Germinal center (tissue), 1 donor: ENCODE measurements around the gene BRINP1.

ENCODE experiments used
- DNase-seq: peaks from one replicate; pipeline ENCODE4 v3.0.0; 2012; ENCODE audit warnings: mixed read lengths, low spot score

BRINP1 gene

GRCh38 chr9:119368681-119369581, at the start of gene BRINP1:
Gene BRINP1 (minus strand): TSS chr9:119369435. CDS start chr9:119313355, 56,080 bp downstream.
- DNase-seq = no peak

- DNase-seq = no peak
Measured at GRCh38 chr9:119418721-119419120, 49.5 kb upstream of the BRINP1 start.

GRCh38 chr9:119416793-119417192, 47.6 kb upstream of the BRINP1 start:
- no peak for DNase-seq

GRCh38 chr9:119412399-119412798, 43.2 kb upstream of the BRINP1 start:
- DNase-seq = no peak

GRCh38 chr9:119409552-119409951, 40.3 kb upstream of the BRINP1 start:
- DNase-seq = no peak

- DNase-seq = no peak
Measured at GRCh38 chr9:119400606-119401005, 31.4 kb upstream of the BRINP1 start.

- DNase-seq = no peak
Measured at GRCh38 chr9:119398350-119398749, 29.1 kb upstream of the BRINP1 start.

GRCh38 chr9:119391878-119392277, 22.6 kb upstream of the BRINP1 start:
- DNase-seq = no peak

- DNase-seq = no peak
Measured at GRCh38 chr9:119375892-119376291, 6.7 kb upstream of the BRINP1 start.

GRCh38 chr9:119372951-119373350, 3.7 kb upstream of the BRINP1 start:
- DNase-seq = no peak

- no peak for DNase-seq
Measured at GRCh38 chr9:119370816-119371215, 1.6 kb upstream of the BRINP1 start.

GRCh38 chr9:119369680-119370366, 588 bp upstream of the BRINP1 start:
- no peak for DNase-seq

GRCh38 chr9:119368179-119368578, 1.1 kb downstream of the BRINP1 start:
- no peak for DNase-seq

GRCh38 chr9:119367683-119368075, 1.6 kb downstream of the BRINP1 start:
- no peak for DNase-seq

- no peak for DNase-seq
Measured at GRCh38 chr9:119366909-119367682, 2.1 kb downstream of the BRINP1 start.

GRCh38 chr9:119365291-119366027, 3.8 kb downstream of the BRINP1 start:
- DNase-seq = no peak

GRCh38 chr9:119360237-119360636, 9.0 kb downstream of the BRINP1 start:
- no peak for DNase-seq

GRCh38 chr9:119357336-119358096, 11.7 kb downstream of the BRINP1 start:
- DNase-seq = no peak

GRCh38 chr9:119349351-119349825, 19.8 kb downstream of the BRINP1 start:
- DNase-seq = no peak

- DNase-seq = no peak
Measured at GRCh38 chr9:119343059-119343990, 25.9 kb downstream of the BRINP1 start.
